Fibroblast of skin of scalp (primary cell): ENCODE measurements around the gene TRIP6.
"Not testable (repeated sequence)": the region's sequence is repeated elsewhere in the genome, so short reads cannot be mapped to it uniquely, and the experiment has no call there.

Source experiments
- DNase-seq: peaks from one replicate; pipeline ENCODE4 v3.0.0-alpha.2; 2013

TRIP6 gene

GRCh38 chr7:100919335-100919734 lies 52.1 kb downstream of the TRIP6 start:
- DNase-seq = not testable (repeated sequence)

GRCh38 chr7:100919779-100920437 lies 52.7 kb downstream of the TRIP6 start:
- DNase-seq = not testable (repeated sequence)

- no peak for DNase-seq
Measured at GRCh38 chr7:100921039-100921438, 53.9 kb downstream of the TRIP6 start.
